Neural cell (in vitro differentiated cells): ENCODE results near the gene SMIM43. TPM values are rescaled to one million over a fixed set of nuclear protein-coding genes. Genes with fewer than 3 reads are reported as not detected.

Experiments
- H2AFZ ChIP-seq: fragments of 200-600, 300-800 bp; sonication (generic), shearing (Covaris generic); 2 replicates; pipeline ENCODE4 v1.6.0; 2014; ENCODE audit warnings: low read depth, mild to moderate bottlenecking, antibody characterized with exemption, low read length, moderate library complexity
- H3F3A ChIP-seq: fragments of 200-600 bp; shearing (Covaris generic); 2 replicates; pipeline ENCODE4 v1.6.1; 2016; ENCODE audit warnings: mild to moderate bottlenecking, moderate library complexity, mixed read lengths, antibody characterized with exemption, low read length; ENCODE audit not compliant: insufficient read depth, poor library complexity, severe bottlenecking
- H3K27ac ChIP-seq: fragments of 200-600, 300-800 bp; sonication (generic), shearing (Covaris generic); 2 replicates; pipeline ENCODE4 v1.5.1; 2014; ENCODE audit warnings: mild to moderate bottlenecking, low read length, moderate library complexity
- H3K27me3 ChIP-seq: fragments of 300-800, 200-600 bp; sonication (generic), shearing (Covaris generic); 2 replicates; pipeline ENCODE4 v1.6.0; 2014; ENCODE audit warnings: mild to moderate bottlenecking, low read depth, low read length, moderate library complexity; ENCODE audit not compliant: insufficient read depth
- H3K36me3 ChIP-seq: fragments of 300-800, 200-600 bp; sonication (generic), shearing (Covaris generic); 2 replicates; pipeline ENCODE4 v1.5.1; 2014; ENCODE audit warnings: mild to moderate bottlenecking, antibody characterized with exemption, low read length, moderate library complexity; ENCODE audit not compliant: insufficient read depth
- H3K4me2 ChIP-seq: fragments of 300-800, 200-600 bp; sonication (generic), shearing (Covaris generic); 2 replicates; pipeline ENCODE4 v1.6.0; 2014; ENCODE audit warnings: mild to moderate bottlenecking, low read length
- H3K4me3 ChIP-seq: fragments of 300-800, 200-600 bp; sonication (generic), shearing (Covaris generic); 2 replicates; pipeline ENCODE4 v1.5.1; 2014; ENCODE audit warnings: mild to moderate bottlenecking, low read length, moderate library complexity
- H3K79me2 ChIP-seq: fragments of 200-600 bp; shearing (Covaris generic); replicated peaks from 2 replicates; pipeline ENCODE4 v1.6.0; 2014; ENCODE audit warnings: mild to moderate bottlenecking, low read length, moderate library complexity; ENCODE audit not compliant: insufficient read depth
- H3K9ac ChIP-seq: fragments of 300-800, 200-600 bp; sonication (generic), shearing (Covaris generic); 2 replicates; pipeline ENCODE4 v1.6.1; 2016; ENCODE audit warnings: mild to moderate bottlenecking, low read length, mixed read lengths
- H3K9me2 ChIP-seq: fragments of 200-600 bp; shearing (Covaris generic); 2 replicates; pipeline ENCODE4 v1.6.1; 2016; ENCODE audit warnings: mild to moderate bottlenecking, low read length, mixed read lengths; ENCODE audit not compliant: insufficient read depth
- H3K9me3 ChIP-seq: fragments of 200-600, 300-800 bp; sonication (generic), shearing (Covaris generic); 2 replicates; pipeline ENCODE4 v1.6.1; 2016; ENCODE audit warnings: mild to moderate bottlenecking, mixed run types, low read length, moderate library complexity, mixed read lengths
- H4K20me1 ChIP-seq: fragments of 200-600 bp; shearing (Covaris generic); 2 replicates; pipeline ENCODE4 v1.6.1; 2016; ENCODE audit warnings: mild to moderate bottlenecking, mixed run types; ENCODE audit not compliant: insufficient read depth
- CTCF ChIP-seq: fragments of 450-650 bp; IDR thresholded peaks from 2 replicates; pipeline ENCODE4 v1.5.1; 2014; ENCODE audit warnings: antibody characterized with exemption, mild to moderate bottlenecking, moderate library complexity; ENCODE audit not compliant: poor library complexity, severe bottlenecking
- EP300 ChIP-seq: fragments of 450-650 bp; conservative IDR thresholded peaks from 2 replicates; pipeline ENCODE4 v1.6.1; 2014; ENCODE audit warnings: antibody characterized with exemption, mild to moderate bottlenecking, moderate library complexity; ENCODE audit not compliant: poor library complexity, severe bottlenecking
- EZH2 ChIP-seq: fragments of 200-600, 300-800 bp; shearing (Covaris generic), sonication (generic); IDR thresholded peaks from 2 replicates; pipeline ENCODE4 v1.6.1; 2014; ENCODE audit warnings: antibody characterized with exemption, low read length, borderline replicate concordance, mild to moderate bottlenecking; ENCODE audit not compliant: insufficient read depth, poor library complexity, severe bottlenecking
- MXI1 ChIP-seq: fragments of 450-650 bp; conservative IDR thresholded peaks from 2 replicates; pipeline ENCODE4 v1.6.1; 2014; ENCODE audit warnings: antibody characterized with exemption, mild to moderate bottlenecking; ENCODE audit not compliant: poor library complexity, severe bottlenecking
- POLR2AphosphoS5 ChIP-seq: IDR thresholded peaks from 2 replicates; pipeline ENCODE4 v1.6.1; 2012
- RAD21 ChIP-seq: fragments of 450-650 bp; conservative IDR thresholded peaks from 2 replicates; pipeline ENCODE4 v1.6.1; 2014; ENCODE audit warnings: antibody characterized with exemption, mild to moderate bottlenecking, moderate library complexity
- REST ChIP-seq: IDR thresholded peaks from 2 replicates; pipeline ENCODE4 v1.6.1; 2012; ENCODE audit warnings: borderline replicate concordance
- SMC3 ChIP-seq: fragments of 450-650 bp; conservative IDR thresholded peaks from 2 replicates; pipeline ENCODE4 v1.6.1; 2014; ENCODE audit warnings: antibody characterized with exemption, mild to moderate bottlenecking, moderate library complexity; ENCODE audit not compliant: poor library complexity
- TAF1 ChIP-seq: IDR thresholded peaks from 2 replicates; pipeline ENCODE4 v1.6.1; 2012; ENCODE audit warnings: low read depth
- polyA plus RNA-seq: library from polyadenylated mRNA; depleted of rRNA; stranded (reverse); fragments of >200 nt; gene quantifications from 2 replicates; pipeline ENCODE4 v1.2.3, GENCODE V29; 2014

Gene SMIM43
- polyA plus RNA-seq, 1 donor from 2014 or later, result 0.17 TPM

GRCh38 chr4:121796283-121796682 is 31.3 kb upstream of the SMIM43 start:
- peaks cover under 1% of the 10 kb centered on the region for H3K79me2 ChIP-seq
- H3K27me3 ChIP-seq, result no peaks in the 10 kb centered on the region
- H3F3A ChIP-seq, result no peaks in the 10 kb centered on the region
- no peak overlapping the region for H3K27ac ChIP-seq
- H3K36me3 ChIP-seq, result no peaks in the 10 kb centered on the region
- no peak overlapping the region for H3K4me2 ChIP-seq
- no peaks in the 10 kb centered on the region for H4K20me1 ChIP-seq
- H3K9ac ChIP-seq, result no peak overlapping the region
- no peaks in the 10 kb centered on the region for H3K9me2 ChIP-seq
- H2AFZ ChIP-seq, result no peak overlapping the region
- no peak overlapping the region for H3K4me3 ChIP-seq
- no peak for TF ChIP-seq MXI1
- H3K9me3 ChIP-seq, result no peaks in the 10 kb centered on the region

GRCh38 chr4:121794505-121795188 is 29.7 kb upstream of the SMIM43 start:
- no peak for TF ChIP-seq EZH2
- TF ChIP-seq MXI1, result no peak
- TF ChIP-seq POLR2AphosphoS5, result no peak
- no peak for TF ChIP-seq SMC3
- no peak for TF ChIP-seq REST
- no peak for TF ChIP-seq TAF1
- no peak for TF ChIP-seq RAD21
- TF ChIP-seq CTCF, result no peak
- no peak for TF ChIP-seq EP300
- Histone ChIP-seq H3K27ac (no peak overlapping the region), H4K20me1 (no peaks in the 10 kb centered on the region), H3K36me3 (no peaks in the 10 kb centered on the region), H3K9me3 (no peaks in the 10 kb centered on the region), H3K27me3 (no peaks in the 10 kb centered on the region), H3K9ac (no peak overlapping the region), H3K9me2 (no peaks in the 10 kb centered on the region), H3K79me2 (no peaks in the 10 kb centered on the region), H3K4me2 (no peak overlapping the region), H3F3A (no peaks in the 10 kb centered on the region), H3K4me3 (no peak overlapping the region), H2AFZ (no peak overlapping the region)
